HFFc6 (cell line): ENCODE results near the gene UNC93B1. TPM values are rescaled to one million over a fixed set of nuclear protein-coding genes. Genes with fewer than 3 reads are reported as not detected.

Experiments used
- DNase-seq: peaks from one replicate; pipeline ENCODE4 v3.0.0-alpha.2; 2018
- H3K27ac Mint-ChIP-seq: 2 replicates; pipeline ENCODE4 v1.8.0; 2020; ENCODE audit warnings: mild to moderate bottlenecking, mixed read lengths
- H3K27me3 Mint-ChIP-seq: 2 replicates; pipeline ENCODE4 v1.8.0; 2021; ENCODE audit warnings: mild to moderate bottlenecking, moderate library complexity, mixed read lengths; ENCODE audit not compliant: insufficient read depth
- H3K36me3 Mint-ChIP-seq: 2 replicates; pipeline ENCODE4 v1.8.0; 2021; ENCODE audit warnings: low read depth, mixed read lengths
- H3K4me1 Mint-ChIP-seq: 2 replicates; pipeline ENCODE4 v1.8.0; 2020; ENCODE audit warnings: low read depth, mixed read lengths
- H3K4me3 Mint-ChIP-seq: 2 replicates; pipeline ENCODE4 v1.8.0; 2020; ENCODE audit warnings: mild to moderate bottlenecking, moderate library complexity, mixed read lengths
- H3K9me3 Mint-ChIP-seq: 2 replicates; pipeline ENCODE4 v1.8.0; 2020; ENCODE audit warnings: mild to moderate bottlenecking, mixed read lengths
- CTCF ChIP-seq: fragments of 200-600 bp; sonication (generic); IDR thresholded peaks from 2 replicates; pipeline ENCODE4 v1.5.0; 2021; ENCODE audit warnings: antibody characterized with exemption, mild to moderate bottlenecking
- total RNA-seq, 6 experiments: library from RNA; stranded (reverse); fragmentation: NEBNext Ultra II Directional; extraction: Animal tissue kit (Norgen Biotek cat#: 25700); gene quantifications; 2 replicates in 1 of 6; 3 replicates in 5 of 6; pipeline ENCODE4 v1.2.3, GENCODE V29; 2021

The UNC93B1 gene
- total RNA-seq, 6 experiments from 2014 or later = 17.2 to 23.0 (median 19.9) TPM

DNA sequence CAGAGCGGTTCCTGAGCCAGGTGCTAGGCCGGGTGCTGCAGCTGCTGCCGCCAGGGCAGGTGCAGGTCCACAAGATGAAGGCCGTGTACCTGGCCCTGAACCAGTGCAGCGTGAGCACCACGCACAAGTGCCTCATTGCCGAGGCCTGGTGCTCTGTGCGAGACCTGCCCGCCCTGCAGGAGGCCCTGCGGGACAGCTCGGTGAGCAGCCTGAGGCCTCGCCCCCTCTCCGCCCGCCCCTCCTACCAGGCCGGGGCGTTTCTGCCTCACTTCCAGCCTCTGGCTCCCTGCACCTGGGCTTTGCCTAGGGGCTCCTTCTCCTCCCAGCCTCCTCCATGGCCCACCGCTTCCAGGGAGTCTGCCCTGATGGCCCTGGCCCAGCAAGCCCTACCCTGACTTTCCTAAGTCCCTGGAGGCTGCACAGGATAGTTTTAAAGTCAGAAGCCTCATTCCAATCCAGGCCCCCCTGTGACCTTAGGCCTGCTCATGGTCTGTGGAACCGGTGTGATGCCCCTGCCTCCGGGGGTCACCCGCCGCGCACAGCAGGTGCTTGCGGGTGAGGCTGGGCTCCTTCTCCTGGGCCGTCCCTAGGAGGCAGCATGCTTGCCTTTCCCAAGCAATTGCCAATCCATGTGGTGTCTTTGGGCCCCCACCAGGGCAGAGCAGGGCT, 40.4 kb upstream of the UNC93B1 start:
- Mint-ChIP-seq H3K9me3 (no peaks in the 10 kb centered on the region), H3K4me1 (peaks cover 12% of the 10 kb centered on the region), H3K27me3 (peaks cover 3% of the 10 kb centered on the region; the same call in 1 of the 2 replicates), H3K4me3 (no peak overlapping the region), H3K36me3 (no peaks in the 10 kb centered on the region), H3K27ac (no peak overlapping the region)
- peak; percentile 36 for TF ChIP-seq CTCF
- no peak for DNase-seq

DNA sequence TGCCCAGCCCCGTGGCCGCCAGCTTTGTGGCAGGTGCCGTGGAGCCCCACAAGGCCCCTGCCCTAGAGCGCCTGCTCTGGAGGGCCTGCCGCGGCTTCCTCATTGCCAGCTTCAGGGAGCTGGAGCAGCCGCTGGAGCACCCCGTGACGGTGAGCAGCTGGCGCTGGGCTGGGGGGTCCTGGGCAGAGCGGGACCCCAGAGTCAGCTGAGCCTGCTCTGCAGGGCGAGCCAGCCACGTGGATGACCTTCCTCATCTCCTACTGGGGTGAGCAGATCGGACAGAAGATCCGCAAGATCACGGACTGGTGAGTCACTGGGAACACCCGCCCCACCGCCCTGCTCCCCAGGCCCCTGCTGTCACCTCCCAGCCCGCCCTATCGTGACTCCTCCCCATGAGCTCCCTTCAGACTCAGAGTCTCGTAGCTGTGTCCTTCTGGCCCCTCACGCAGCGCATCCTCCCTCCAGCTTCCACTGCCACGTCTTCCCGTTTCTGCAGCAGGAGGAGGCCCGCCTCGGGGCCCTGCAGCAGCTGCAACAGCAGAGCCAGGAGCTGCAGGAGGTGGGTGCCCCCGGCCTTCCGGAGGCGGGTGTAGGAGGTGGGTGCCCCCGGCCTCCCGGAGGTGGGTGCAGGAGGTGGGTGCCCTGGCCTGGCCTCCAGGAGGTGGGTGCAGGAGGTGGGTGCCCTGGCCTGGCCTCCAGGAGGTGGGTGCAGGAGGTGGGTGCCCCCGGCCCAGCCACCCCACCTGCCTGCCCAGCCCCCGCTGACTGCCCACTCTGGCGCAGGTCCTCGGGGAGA, 39.6 kb upstream of the UNC93B1 start:
- no peaks in the 10 kb centered on the region for H3K36me3 Mint-ChIP-seq
- peak overlapping the region; percentile 39; the same call in 1 of the 2 replicates for H3K4me3 Mint-ChIP-seq
- H3K4me1 Mint-ChIP-seq = peaks cover 12% of the 10 kb centered on the region
- no peak for TF ChIP-seq CTCF
- peaks cover 3% of the 10 kb centered on the region; the same call in 1 of the 2 replicates for H3K27me3 Mint-ChIP-seq
- H3K27ac Mint-ChIP-seq = peak overlapping the region; percentile 57
- DNase-seq = peak; percentile 77
- H3K9me3 Mint-ChIP-seq = no peaks in the 10 kb centered on the region

DNA sequence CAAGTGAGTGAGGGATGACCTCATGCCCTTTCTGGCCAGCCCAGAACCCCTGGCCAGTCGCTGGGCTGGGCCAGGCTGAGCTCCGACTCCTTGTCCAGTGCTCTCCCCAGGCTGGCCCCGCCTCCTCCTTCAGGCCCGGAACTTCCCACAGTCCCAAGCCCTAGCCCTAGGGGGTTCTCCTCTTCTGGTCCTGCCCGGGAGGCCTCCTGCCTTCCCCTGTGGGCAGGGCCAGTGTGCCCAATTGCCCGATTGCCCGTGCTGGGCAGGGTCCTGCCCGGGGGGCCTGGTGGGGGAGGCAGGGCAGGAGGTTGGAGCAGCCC, 39.1 kb upstream of the UNC93B1 start:
- no peak for DNase-seq
- Mint-ChIP-seq H3K36me3 (no peaks in the 10 kb centered on the region), H3K27me3 (peaks cover 3% of the 10 kb centered on the region; the same call in 1 of the 2 replicates), H3K4me1 (peaks cover 12% of the 10 kb centered on the region), H3K27ac (peak overlapping the region; percentile 31; the same call in 1 of the 2 replicates), H3K9me3 (no peaks in the 10 kb centered on the region), H3K4me3 (no peak overlapping the region)
- no peak for TF ChIP-seq CTCF

DNA sequence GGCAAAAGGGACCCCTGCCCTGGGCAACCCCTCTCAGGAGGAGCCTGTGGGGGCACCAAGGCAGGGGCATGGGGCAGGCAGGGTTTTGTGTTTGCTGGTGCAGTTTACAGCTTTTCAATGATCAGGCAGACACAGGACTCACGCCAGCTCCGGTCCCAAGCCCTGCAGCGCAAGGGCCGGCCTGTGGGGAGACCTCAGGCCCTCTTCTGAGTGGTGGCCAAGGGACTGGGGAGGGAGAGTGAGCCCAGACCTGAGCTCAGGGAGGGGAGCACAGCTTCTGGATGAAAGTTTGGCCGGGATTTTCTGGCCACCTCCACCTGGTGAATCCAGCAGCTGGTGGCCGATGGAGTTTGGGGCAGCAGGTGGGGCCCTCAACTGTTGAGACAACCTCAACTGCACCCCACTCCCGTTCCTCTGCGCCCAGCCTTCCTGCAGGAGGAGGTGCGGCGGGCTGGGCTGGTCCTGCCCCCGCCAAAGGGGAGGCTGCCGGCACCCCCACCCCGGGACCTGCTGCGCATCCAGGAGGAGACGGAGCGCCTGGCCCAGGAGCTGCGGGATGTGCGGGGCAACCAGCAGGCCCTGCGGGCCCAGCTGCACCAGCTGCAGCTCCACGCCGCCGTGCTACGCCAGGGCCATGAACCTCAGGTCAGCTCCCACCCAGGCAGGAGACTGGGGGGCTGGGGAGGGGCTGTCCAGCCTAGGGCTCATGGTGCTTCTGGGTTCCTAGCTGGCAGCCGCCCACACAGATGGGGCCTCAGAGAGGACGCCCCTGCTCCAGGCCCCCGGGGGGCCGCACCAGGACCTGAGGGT, 38.5 kb upstream of the UNC93B1 start:
- H3K36me3 Mint-ChIP-seq = no peaks in the 10 kb centered on the region
- H3K4me1 Mint-ChIP-seq = peaks cover 12% of the 10 kb centered on the region
- DNase-seq = no peak
- TF ChIP-seq CTCF = no peak
- no peak overlapping the region for H3K4me3 Mint-ChIP-seq
- H3K27me3 Mint-ChIP-seq = peaks cover 3% of the 10 kb centered on the region; the same call in 1 of the 2 replicates
- H3K9me3 Mint-ChIP-seq = no peaks in the 10 kb centered on the region
- H3K27ac Mint-ChIP-seq = peak overlapping the region; percentile 62; the same call in 1 of the 2 replicates

DNA sequence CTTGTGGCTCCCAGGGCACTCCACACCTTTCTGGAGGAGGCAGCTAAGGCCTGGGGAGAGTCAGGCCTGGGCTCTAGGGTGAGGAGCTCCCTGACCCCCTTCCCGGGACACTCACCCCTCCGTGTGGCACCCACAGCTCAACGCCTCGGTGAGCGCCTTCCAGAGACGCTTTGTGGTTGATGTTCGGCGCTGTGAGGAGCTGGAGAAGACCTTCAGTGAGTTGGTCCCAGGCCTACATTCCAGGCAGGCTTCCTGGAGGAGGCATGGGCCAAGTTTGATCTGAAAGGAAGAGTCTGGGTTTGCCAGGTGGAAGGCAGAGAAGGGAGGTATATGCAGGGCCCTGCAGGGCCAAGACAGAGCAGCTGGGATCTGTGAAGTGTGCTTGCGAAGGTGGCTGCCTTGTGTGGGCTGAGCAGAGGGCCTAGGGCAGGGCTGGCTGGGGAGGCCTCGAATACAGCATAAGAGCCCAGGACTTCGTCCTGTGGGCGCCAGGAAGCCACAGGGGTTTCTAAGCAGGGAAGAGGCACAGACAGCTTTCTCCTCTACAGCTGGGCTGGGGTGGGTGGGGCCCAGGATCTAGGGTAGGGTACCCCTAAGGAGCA, 37.8 kb upstream of the UNC93B1 start:
- DNase-seq = no peak

More for the DNA sequence above, 37.8 kb upstream of the UNC93B1 start:
- Mint-ChIP-seq H3K36me3 (no peaks in the 10 kb centered on the region), H3K27me3 (peaks cover 3% of the 10 kb centered on the region; the same call in 1 of the 2 replicates), H3K4me1 (peaks cover 12% of the 10 kb centered on the region), H3K9me3 (no peaks in the 10 kb centered on the region), H3K27ac (peak overlapping the region; percentile 69), H3K4me3 (peak overlapping the region; percentile 47)
- no peak for TF ChIP-seq CTCF
